ENCODE data around the gene MRPS33.

GRCh38 chr7:140982508-140982907 is 32.2 kb downstream of the MRPS33 start:
- TF ChIP-seq CTCF (IDR thresholded peaks at IDR 0.05; ENCODE audit: low read depth, low read length, poor library complexity, severe bottlenecking) (no peak), EZH2phosphoT487 (IDR thresholded peaks at IDR 0.05; ENCODE audit: borderline replicate concordance, low read length) (no peak)
